OCI-LY3 (cell line): Measurements from ENCODE around the gene OR52K1.

ENCODE experiments used
- EZH2phosphoT487 ChIP-seq: fragments of 200-600 bp; shearing (Covaris generic); IDR thresholded peaks from 2 replicates; pipeline ENCODE4 v1.6.1; 2018; ENCODE audit warnings: antibody characterized with exemption, mixed run types, low read depth
- TF ChIP-seq, protein P1 (sequence below): fragments of 200-600, 300-600 bp; sonication (generic); IDR thresholded peaks from 2 replicates; pipeline ENCODE4 v1.5.1; 2014; ENCODE audit warnings: antibody characterized with exemption, low read length, low read depth

- TF ChIP-seq, protein P1, sequence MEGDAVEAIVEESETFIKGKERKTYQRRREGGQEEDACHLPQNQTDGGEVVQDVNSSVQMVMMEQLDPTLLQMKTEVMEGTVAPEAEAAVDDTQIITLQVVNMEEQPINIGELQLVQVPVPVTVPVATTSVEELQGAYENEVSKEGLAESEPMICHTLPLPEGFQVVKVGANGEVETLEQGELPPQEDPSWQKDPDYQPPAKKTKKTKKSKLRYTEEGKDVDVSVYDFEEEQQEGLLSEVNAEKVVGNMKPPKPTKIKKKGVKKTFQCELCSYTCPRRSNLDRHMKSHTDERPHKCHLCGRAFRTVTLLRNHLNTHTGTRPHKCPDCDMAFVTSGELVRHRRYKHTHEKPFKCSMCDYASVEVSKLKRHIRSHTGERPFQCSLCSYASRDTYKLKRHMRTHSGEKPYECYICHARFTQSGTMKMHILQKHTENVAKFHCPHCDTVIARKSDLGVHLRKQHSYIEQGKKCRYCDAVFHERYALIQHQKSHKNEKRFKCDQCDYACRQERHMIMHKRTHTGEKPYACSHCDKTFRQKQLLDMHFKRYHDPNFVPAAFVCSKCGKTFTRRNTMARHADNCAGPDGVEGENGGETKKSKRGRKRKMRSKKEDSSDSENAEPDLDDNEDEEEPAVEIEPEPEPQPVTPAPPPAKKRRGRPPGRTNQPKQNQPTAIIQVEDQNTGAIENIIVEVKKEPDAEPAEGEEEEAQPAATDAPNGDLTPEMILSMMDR: no peak
- no peak for TF ChIP-seq EZH2phosphoT487
These were observed 40.3 kb downstream of the OR52K1 start for GRCh38 chr11:4522752-4523151.
